SKM-1 treated with dmso at 0.1 percent for 144 hours (cell line): ENCODE data around the gene NRBF2.
"Not testable (repeated sequence)": the region's sequence is repeated elsewhere in the genome, so short reads cannot be mapped to it uniquely, and the experiment has no call there.

ENCODE experiments used
- DNase-seq: peaks from one replicate; lab custom pipeline; 2025; ENCODE audit not compliant: unreplicated experiment; lab: John Stamatoyannopoulos, UW

NRBF2 gene

GRCh38 chr10:63133056-63133820 lies at the start of gene NRBF2:
Gene NRBF2, plus strand, starts transcription at chr10:63133328. Its CDS starts 143 bp downstream, at chr10:63133471.
- peak; percentile 96 for DNase-seq

DNA sequence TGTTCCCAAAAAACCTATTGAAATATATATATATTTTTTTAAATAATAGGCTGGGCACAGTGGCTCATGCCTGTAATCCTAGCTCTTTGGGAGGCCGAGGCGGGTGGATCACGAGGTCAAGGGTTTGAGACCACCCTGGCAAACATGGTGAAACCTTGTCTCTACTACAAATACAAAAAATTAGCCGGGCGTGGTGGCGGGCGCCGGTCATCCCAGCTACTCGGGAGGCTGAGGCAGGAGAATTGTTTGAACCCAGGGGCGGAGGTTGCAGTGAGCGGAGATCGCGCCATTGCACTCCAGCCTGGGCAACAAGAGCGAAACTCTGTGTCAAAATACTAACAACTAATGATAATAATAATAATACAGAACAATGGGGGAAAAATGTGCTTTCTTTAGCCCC lies 49.7 kb upstream of the NRBF2 start:
- DNase-seq, result not testable (repeated sequence)

- DNase-seq, result peak; percentile 83
Measured at GRCh38 chr10:63083904-63084689, 49.0 kb upstream of the NRBF2 start.

- DNase-seq, result no peak
Measured at GRCh38 chr10:63084690-63085382, 48.3 kb upstream of the NRBF2 start.

- DNase-seq, result no peak
Measured at GRCh38 chr10:63093227-63093626, 39.9 kb upstream of the NRBF2 start.

- DNase-seq, result no peak
Measured at GRCh38 chr10:63094405-63094804, 38.7 kb upstream of the NRBF2 start.

GRCh38 chr10:63094881-63095280 lies 38.2 kb upstream of the NRBF2 start:
- no peak for DNase-seq

DNA sequence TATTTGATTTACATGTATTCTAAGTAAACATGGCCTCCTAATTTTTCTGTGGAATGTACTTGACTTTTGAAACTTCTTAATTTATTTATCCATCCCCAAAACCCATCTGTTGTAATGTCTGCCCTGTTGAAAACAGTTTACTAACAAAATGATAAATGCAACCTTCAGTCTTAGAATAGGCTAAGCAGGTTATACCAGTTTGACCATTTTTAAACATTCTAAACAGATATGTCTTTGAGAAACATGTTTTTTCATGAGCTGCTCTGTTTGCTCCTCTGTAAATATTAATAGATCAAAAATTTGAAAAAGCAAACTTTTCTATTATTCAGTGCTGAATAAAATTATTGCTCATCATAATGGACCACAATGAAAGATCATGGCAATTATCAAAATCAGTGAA lies 33.4 kb upstream of the NRBF2 start:
- no peak for DNase-seq

GRCh38 chr10:63101091-63101490 lies 32.0 kb upstream of the NRBF2 start:
- DNase-seq, result not testable (repeated sequence)

DNA sequence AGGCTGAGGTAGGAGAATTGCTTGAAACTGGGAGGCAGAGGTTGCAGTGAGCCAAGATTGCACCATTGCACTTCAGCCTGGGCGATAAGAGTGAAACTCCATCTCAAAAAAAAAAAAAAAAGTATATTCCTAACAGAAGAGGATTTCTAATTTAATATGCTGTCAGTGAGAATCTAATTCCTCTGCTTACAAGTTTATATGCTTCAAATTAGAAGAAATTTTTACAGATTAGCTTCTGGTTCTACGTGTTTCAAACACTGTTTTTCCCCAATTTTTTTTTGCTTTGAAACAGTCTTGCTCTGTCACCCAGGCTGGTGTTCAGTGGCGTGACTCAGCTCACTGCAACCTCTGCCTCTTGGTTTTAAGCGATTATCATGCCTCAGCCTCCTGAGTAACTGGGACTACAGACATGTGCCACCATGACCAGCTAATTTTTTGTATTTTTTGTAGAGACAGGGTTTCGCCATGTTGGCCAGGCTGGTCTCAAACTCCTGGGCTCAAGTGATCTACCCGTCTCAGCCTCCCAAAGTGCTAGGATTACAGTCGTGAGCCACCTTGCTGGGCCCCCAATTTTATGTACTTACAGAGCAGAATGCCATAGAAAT lies 30.7 kb upstream of the NRBF2 start:
- DNase-seq, result not testable (repeated sequence)

DNA sequence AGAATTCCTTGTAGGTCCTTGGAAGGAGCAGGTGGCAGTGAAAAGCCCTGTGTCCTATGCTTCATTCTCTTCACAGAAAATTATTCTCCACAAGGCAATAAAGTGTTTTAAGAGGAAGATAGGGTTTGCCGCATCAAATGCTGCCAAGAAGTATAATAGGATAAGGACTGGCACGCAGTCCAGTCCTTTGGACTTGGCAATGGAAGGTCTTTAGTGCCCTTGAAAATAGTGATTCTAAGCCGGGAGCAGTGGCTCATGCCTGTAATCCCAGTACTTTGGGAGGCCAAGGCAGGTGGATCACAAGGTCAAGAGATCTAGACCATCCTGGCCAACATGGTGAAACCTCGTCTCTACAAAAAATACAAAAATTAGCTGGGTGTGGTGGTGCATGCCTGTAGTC lies 29.9 kb upstream of the NRBF2 start:
- DNase-seq, result not testable (repeated sequence)

GRCh38 chr10:63103971-63104409 lies 29.1 kb upstream of the NRBF2 start:
- no peak for DNase-seq

DNA sequence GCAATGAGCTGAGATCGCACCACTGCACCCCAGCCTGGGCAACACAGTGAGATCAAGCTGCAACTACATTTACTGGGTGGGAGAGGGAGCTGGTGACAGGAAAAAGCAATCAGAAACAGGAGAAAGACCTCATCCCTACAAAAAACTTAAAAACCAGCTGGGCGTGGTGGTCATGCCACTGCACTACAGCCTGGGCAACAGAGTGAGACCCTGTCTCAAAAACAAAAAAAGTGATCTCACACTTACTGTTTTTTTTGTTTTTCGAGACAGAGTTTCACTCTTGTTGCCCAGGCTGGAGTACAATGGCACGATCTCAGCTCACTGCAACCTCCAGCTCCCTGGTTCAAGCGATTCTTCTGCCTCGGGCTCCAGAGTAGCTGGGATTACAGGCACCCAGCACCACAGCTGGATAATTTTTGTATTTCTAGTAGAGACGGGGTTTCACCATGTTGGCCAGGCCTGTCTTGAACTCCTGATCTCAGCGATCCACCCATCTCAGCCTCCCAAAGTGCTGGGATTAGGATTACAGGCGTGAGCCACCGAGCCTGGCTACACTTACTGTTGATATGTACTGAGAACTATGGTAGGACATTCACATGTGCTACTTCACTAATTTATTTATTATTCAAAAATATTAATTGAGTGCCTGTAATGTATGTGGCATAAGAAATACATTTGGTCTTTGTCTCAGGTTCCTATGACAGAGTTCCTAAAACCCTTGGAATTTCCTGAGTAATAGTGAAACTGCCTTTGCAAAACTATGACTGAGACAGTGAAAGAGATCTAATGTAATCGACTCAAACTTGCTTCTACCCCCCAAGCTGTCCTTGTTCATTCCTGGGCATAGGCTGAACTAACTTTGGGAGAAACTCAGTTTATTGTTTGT lies 27.7 kb upstream of the NRBF2 start:
- DNase-seq, result no peak

DNA sequence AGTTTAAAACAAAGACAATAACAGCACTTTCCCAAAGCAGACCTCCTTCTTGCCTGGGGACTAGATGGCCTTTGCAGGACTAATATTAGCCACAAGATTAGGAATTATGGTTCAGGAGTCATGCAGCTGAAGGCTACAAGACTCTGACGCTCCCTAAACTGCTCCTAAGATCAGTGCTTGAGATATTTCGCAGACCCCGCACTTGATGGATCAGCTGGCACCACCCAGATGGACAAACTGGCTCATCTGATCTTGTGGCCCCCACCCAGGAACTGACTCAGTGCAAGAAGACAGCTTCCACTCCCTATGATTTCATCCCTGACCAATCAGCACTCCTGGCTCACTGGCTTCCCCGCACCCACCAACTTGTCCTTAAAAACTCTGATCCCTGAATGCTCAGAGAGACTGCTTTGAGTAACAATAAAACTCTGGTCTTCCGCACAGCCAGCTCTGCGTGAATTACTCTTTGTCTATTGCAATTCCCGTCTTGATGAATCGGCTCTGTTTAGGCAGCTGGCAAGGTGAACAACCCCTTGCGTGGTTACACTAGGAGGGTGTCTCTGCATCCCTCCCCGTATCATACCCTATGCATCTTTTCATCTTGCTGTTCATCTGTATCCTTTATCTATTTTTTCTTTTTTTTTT lies 26.9 kb upstream of the NRBF2 start:
- no peak for DNase-seq

DNA sequence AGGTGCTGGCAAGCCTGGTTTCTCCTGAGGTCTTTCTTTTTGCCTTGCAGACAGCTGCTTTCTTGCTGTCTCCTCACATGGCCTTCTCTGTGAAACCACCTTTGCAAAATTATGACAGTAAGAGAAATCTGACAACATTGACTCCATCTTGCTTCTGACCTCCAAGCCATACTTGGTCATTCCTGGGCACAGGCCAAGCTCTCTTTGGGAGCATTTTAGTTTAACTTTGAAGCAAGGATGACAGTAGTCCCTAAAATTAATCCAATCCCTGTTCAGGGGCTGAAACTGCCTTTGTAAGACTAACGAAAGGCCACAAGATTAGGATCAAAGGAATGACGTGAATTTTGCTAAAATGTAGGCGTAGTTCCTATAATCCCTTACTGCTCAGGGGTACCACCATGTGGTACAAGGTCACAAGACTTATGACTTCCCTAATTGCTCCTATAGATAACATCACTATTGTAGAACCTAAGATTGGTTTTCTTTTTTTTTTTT lies 25.1 kb upstream of the NRBF2 start:
- no peak for DNase-seq

- no peak for DNase-seq
Measured at GRCh38 chr10:63110940-63111339, 22.2 kb upstream of the NRBF2 start.

DNA sequence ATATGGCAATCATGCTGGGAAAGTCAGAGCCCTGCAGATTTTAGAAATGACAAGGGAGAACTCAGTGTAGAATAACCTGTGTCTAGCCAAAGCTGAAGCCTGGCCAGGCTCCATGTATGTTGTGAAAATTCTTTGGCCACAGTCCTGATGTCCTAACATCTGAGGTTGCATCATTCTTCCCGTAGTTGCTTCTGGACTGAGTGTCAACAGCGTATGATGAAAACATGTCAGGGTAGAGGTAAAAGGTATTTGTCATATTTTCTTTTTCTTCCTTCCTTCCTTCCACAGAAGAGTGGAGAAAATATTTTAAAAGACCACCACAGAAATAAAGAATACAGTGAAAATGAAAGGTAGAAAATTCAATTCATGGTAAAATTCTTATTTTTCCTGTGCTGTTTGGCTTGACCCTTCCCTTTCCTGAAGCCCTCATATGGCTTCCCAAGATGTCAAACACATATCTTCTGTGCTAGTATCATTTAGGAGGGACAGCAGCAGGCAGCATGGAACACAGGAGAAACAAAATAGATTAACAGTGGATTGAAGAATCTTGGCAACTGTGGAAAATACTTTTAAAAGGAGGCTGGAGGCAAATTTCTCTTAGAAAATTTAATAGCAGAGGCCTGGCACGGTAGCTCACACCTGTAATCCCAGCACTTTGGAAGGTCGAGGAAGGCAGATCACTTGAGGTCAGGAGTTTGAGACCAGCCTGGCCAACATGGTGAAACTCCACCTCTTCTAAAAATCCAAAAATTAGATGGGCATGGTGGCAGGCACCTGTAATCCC lies 18.9 kb upstream of the NRBF2 start:
- DNase-seq, result peak; percentile 84

DNA sequence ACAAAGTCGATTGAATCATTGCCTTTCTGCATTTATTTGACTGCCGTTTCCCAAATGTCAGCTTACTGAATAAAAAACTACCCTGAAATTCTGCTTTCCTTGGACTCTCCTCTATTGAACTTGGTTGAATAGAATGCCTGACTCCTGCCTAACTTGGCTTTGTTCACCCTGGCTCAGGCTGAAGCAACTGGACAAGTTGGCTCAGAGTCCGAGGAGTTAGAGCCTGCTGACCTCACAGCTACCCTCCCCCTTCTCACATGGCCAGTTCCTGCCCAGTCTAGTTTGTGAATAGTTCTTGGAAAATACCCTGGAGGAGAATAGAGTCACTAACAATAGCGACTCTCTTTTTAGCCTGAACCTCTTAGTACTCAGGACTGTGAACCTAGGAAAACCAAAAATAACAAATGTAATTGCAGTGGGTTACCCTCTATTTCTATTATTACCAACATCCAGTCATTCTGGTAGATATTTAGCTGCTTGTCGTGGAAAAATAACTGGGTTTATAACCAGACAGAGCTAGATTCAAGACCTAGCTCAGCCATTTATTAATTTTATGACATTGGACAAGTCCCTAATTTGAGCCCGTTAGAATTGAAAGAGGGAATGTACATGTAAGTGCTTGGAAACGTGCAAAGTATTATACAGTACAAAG lies 17.3 kb upstream of the NRBF2 start:
- no peak for DNase-seq
